AG09319 (cell line): ENCODE measurements around the gene HAGH.

ENCODE experiments used
- DNase-seq: peaks from one replicate; pipeline ENCODE4 v3.0.0-alpha.2; 2010; ENCODE audit warnings: low read depth; ENCODE audit errors: extremely low read depth
- TF ChIP-seq, protein P1 (sequence below): IDR thresholded peaks from 2 replicates; pipeline ENCODE4 v1.5.1; 2011; ENCODE audit warnings: low read depth, mild to moderate bottlenecking, inconsistent platforms, low read length, moderate library complexity

HAGH gene

GRCh38 chr16:1789643-1790045 is 37.0 kb downstream of the HAGH start:
- no peak for DNase-seq
- TF ChIP-seq, protein P1, sequence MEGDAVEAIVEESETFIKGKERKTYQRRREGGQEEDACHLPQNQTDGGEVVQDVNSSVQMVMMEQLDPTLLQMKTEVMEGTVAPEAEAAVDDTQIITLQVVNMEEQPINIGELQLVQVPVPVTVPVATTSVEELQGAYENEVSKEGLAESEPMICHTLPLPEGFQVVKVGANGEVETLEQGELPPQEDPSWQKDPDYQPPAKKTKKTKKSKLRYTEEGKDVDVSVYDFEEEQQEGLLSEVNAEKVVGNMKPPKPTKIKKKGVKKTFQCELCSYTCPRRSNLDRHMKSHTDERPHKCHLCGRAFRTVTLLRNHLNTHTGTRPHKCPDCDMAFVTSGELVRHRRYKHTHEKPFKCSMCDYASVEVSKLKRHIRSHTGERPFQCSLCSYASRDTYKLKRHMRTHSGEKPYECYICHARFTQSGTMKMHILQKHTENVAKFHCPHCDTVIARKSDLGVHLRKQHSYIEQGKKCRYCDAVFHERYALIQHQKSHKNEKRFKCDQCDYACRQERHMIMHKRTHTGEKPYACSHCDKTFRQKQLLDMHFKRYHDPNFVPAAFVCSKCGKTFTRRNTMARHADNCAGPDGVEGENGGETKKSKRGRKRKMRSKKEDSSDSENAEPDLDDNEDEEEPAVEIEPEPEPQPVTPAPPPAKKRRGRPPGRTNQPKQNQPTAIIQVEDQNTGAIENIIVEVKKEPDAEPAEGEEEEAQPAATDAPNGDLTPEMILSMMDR: no peak

DNA sequence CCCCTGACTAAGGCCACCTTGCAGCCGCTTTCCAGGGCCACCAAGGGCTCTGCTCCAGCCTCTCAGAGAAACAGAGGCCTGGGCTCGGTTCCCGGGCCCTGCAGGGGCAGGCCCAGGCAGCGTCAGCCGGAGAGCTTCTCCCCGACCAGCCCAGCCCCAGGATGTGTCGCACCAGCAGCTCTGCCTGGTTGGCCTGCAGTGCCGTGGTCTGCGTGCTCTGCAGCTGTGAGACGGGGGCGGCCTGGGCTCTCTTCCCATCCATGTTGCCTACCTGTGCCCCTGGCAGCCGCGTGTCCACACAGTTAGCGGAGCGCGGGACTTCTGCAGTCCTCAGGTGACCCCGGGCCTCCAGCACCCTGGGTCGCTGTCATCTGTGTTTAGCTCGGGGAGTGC is 37.9 kb downstream of the HAGH start:
- TF ChIP-seq, protein P1: no peak
- DNase-seq: no peak

DNA sequence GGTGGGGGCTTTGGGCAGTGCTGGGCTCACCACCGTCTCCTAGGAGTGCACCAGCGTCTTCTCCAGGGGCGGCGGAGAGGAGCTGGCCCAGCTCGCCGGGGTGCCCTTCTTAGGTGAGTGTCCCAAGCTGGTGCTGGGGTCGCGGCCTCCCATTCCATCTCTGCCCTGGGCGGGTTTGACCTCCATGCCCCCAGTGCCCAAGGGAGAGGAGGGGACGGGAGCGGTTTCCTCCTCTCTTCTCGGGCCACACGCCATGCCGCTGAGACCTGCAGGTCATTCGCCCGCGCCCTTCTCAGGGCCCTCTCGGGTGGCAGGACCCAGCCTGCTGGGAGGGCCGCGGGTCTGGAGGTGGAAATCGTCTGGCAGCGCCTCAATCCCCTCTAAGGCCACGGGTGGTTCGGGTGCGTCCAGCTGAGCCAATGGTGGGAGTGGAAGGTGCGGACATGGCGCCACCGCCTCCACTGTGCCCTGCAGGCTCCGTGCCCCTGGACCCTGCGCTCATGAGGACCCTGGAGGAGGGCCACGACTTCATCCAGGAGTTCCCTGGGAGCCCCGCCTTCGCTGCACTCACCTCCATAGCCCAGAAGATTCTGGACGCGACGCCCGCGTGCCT is 38.4 kb downstream of the HAGH start:
- no peak for DNase-seq
- TF ChIP-seq, protein P1: no peak

DNA sequence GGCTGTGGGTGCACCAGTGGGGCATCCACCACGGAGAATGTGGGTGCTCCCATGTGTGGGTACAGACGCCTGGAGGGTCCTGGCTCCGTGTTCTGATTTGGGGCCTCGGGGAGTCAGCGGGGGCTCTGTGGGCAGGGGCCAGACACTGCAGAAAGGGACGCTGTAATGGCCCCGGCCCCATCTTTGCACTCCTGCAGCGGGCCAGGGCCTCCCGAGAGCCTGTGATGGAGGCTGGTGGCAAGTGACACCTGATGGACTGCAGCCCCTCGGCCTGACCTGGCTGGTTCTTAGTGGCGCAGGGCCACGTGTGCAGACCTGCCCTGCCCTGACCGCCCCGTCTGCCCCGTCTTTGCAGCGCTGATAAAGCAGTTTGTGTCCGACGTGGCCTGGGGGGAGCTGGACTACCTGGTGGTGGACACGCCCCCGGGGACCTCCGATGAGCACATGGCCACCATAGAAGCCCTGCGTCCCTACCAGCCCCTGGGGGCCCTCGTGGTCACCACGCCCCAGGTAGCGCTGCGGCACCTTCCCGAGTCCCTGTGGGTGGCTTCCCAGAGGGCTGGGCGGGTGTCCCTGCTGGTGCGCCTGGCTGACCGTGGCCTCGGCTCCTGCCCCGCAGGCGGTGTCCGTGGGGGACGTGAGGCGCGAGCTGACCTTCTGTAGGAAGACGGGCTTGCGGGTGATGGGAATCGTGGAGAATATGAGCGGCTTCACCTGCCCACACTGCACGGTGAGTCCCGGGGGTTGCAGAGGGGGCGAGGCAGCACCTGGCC is 39.1 kb downstream of the HAGH start:
- DNase-seq: no peak
- TF ChIP-seq, protein P1: no peak

DNA sequence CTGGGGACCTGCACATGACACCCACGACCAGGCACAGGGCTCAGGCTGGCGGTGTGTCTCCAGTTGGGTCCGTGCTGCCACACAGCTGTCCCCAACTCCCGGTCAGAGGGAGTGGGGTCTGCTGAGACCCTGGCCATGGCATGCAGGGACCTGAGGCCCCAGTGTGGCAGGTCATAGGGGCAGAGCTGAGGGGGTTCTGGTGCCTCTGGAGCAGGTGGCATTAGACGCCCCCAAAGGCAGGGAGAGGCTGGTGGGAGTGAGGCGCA is 39.6 kb downstream of the HAGH start:
- TF ChIP-seq, protein P1: no peak
- no peak for DNase-seq

- DNase-seq: no peak
- TF ChIP-seq, protein P1: no peak
These were observed 40.2 kb downstream of the HAGH start for GRCh38 chr16:1786242-1787055.

DNA sequence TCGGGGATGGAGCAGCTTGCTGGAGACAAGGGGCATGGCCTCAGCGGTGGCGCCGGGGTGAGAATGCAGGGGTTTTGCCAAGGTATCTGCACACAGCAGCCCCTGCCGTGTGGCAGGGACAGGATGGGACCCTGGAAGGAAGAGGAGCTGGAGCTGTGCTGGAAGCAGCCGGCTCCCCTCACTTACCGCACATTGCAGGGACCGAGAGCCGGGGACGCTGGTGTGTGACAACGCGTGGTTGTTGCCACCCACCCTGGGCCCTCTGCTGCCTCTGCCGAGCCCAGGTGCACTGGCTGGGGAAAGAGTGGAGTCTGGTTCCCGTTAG is 40.8 kb downstream of the HAGH start:
- TF ChIP-seq, protein P1: no peak
- DNase-seq: no peak
